ENCODE results near the gene MYOT.

GRCh38 chr5:137880313-137880712 is 12.7 kb downstream of the MYOT start:
- TF ChIP-seq CTCF (conservative IDR thresholded peaks at IDR 0.05), result no peak
- TF ChIP-seq EZH2 (IDR thresholded peaks at IDR 0.05; ENCODE audit: low read depth), result no peak
